Muscle layer of colon (tissue), 2 donors: Measurements from ENCODE around the gene BACH2.

Experiments used
- H3K27ac ChIP-seq: one replicate; pipeline ENCODE4 v1.7.0; 2013; ENCODE audit warnings: low read depth, mild to moderate bottlenecking, low read length, moderate library complexity
- H3K27me3 ChIP-seq, 2 donors: one replicate each; pipeline ENCODE4 v1.7.0; 2013; ENCODE audit warnings: low read length in 2 of 2, mild to moderate bottlenecking in 2 of 2; ENCODE audit not compliant: insufficient read depth in 2 of 2, control insufficient read depth in 1 of 2
- H3K36me3 ChIP-seq: one replicate; pipeline ENCODE4 v1.7.0; 2013; ENCODE audit warnings: mild to moderate bottlenecking, low read length; ENCODE audit not compliant: insufficient read depth
- H3K4me1 ChIP-seq: one replicate; pipeline ENCODE4 v1.7.0; 2013; ENCODE audit warnings: mild to moderate bottlenecking, low read length; ENCODE audit not compliant: insufficient read depth
- H3K4me3 ChIP-seq, 2 donors: one replicate each; pipeline ENCODE4 v1.7.0; 2013; ENCODE audit warnings: low read length in 2 of 2, low read depth in 1 of 2, mild to moderate bottlenecking in 1 of 2, moderate library complexity in 1 of 2
- H3K9ac ChIP-seq: one replicate; pipeline ENCODE4 v1.7.0; 2013; ENCODE audit warnings: low read length
- H3K9me3 ChIP-seq: one replicate; pipeline ENCODE4 v1.7.0; 2013; ENCODE audit warnings: mild to moderate bottlenecking, low read length
- donor health status: abdominal sarcoma.
- donor health status: Adenocarcinoma of cecum.

BACH2 gene

GRCh38 chr6:90156861-90157260 lies 139.8 kb downstream of the BACH2 start:
- Histone ChIP-seq H3K27ac (no peak overlapping the region), H3K9ac (no peak overlapping the region), H3K27me3 (no peaks in the 10 kb centered on the region), H3K4me3 (no peak overlapping the region), H3K36me3 (no peaks in the 10 kb centered on the region), H3K9me3 (no peaks in the 10 kb centered on the region), H3K4me1 (peaks cover 5% of the 10 kb centered on the region)

DNA sequence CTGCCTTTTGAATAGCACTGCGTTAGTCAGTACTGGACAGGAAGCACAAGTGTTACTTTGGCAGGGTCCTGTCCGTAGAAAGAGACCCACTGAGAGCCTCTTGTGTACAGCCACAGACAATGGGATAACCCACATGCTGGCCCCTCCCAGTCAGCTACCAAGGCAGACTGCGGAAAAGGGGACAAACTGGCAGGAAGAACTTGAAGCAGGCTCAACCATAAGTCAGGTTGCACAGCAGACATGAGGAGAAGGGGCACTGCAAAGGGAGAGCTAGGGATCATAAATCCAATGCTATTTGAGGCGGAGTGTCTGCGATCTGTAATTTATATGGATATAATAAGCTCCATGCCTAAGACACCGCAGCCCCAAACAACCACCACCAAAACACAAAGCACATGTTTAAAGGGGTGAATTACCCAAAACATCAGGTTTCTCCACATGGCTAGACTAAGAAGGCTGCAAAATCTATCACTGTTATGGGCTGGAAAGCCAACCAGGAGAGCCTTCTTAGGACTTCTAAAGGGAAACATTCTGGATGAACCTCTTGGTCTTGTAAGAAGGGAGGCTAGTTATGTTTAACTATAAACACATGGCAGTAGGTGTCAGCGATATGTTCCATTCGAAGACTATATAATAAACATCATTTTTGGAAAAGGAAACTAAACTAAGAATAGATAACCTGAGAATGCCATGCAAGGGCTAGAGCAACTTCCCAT lies 141.7 kb downstream of the BACH2 start:
- Histone ChIP-seq H3K27ac (no peak overlapping the region), H3K4me1 (peaks cover 5% of the 10 kb centered on the region), H3K4me3 (no peak overlapping the region), H3K36me3 (no peaks in the 10 kb centered on the region), H3K9me3 (no peaks in the 10 kb centered on the region), H3K27me3 (no peaks in the 10 kb centered on the region), H3K9ac (no peak overlapping the region)

DNA sequence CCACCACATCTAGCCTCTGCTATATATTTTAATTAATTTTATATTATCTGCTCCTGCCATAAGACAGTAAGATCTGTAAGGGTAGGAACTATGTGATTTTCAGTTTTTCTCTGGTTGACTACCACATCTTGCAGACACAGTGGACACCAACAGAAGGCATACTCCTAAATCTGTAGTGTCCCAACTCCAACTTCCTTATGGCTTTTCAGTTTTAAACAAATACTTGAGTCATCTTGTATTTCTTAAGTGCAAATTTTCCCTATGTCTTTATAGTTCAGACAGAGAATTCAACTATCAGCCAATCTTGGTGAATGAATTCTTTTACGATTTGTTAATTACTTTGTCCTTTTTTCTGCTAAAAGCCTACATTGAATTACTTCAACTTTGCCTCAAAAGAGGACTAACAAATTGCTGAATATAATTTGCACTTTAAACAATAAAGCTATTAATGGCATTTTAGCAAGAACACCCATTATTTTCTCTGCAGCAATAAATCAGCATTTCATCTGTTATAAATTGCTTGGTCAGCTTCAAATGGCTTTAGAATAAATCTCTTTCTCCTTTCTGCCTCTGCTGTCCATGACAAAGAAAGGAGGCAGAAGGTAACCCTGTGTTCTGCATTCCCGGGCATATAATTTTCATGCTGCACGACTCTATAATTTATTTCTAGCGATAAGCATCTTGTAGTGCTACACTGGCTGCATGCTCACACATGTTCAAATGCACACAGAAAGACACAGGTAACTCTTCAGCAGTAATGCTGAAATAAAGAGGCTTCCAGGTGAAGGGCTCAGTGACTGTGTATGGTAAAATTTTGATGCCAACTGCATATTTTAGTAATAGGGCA lies 144.8 kb downstream of the BACH2 start:
- no peaks in the 10 kb centered on the region for H3K9me3 ChIP-seq
- H3K27me3 ChIP-seq, result no peaks in the 10 kb centered on the region
- no peak overlapping the region for H3K27ac ChIP-seq
- H3K9ac ChIP-seq, result no peak overlapping the region
- H3K36me3 ChIP-seq, result no peaks in the 10 kb centered on the region
- H3K4me3 ChIP-seq, result no peak overlapping the region
- peaks cover 5% of the 10 kb centered on the region for H3K4me1 ChIP-seq

- H3K4me3 ChIP-seq, result no peak overlapping the region
- no peaks in the 10 kb centered on the region for H3K27me3 ChIP-seq
- no peak overlapping the region for H3K9ac ChIP-seq
- H3K36me3 ChIP-seq, result no peaks in the 10 kb centered on the region
- no peaks in the 10 kb centered on the region for H3K9me3 ChIP-seq
- no peaks in the 10 kb centered on the region for H3K4me1 ChIP-seq
- no peak overlapping the region for H3K27ac ChIP-seq
Observed at GRCh38 chr6:90149280-90149679, 147.4 kb downstream of the BACH2 start.

DNA sequence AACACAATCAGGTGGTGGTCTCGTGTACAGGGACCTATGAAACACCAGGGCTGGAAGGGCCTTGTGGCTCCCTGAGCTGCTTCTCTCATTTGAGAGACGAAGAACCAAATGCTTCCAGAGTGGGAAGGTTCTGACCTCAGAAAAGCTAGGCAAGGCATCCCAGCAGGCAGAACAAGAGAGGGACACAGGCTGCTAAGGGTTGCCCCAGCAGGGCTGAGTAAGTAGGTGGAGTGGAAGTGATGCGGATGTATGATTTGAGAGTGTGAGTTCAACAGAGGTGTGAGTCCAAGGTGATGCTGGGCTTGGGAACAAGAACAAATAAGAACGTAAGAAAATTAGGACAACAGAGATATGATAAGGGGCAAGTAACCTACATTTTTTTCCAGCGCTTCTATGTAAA lies 147.8 kb downstream of the BACH2 start:
- no peaks in the 10 kb centered on the region for H3K9me3 ChIP-seq
- H3K4me1 ChIP-seq, result no peaks in the 10 kb centered on the region
- H3K27ac ChIP-seq, result no peak overlapping the region
- no peaks in the 10 kb centered on the region for H3K36me3 ChIP-seq
- H3K4me3 ChIP-seq, result no peak overlapping the region
- H3K27me3 ChIP-seq, result no peaks in the 10 kb centered on the region
- H3K9ac ChIP-seq, result no peak overlapping the region

GRCh38 chr6:90146921-90147649 lies 149.6 kb downstream of the BACH2 start:
- Histone ChIP-seq H3K4me3 (no peak overlapping the region), H3K9me3 (no peaks in the 10 kb centered on the region), H3K4me1 (no peaks in the 10 kb centered on the region), H3K9ac (no peak overlapping the region), H3K27ac (no peak overlapping the region), H3K36me3 (no peaks in the 10 kb centered on the region), H3K27me3 (no peaks in the 10 kb centered on the region)

- Histone ChIP-seq H3K27me3 (no peaks in the 10 kb centered on the region), H3K27ac (no peak overlapping the region), H3K4me1 (no peaks in the 10 kb centered on the region), H3K4me3 (no peak overlapping the region), H3K36me3 (no peaks in the 10 kb centered on the region), H3K9me3 (no peaks in the 10 kb centered on the region), H3K9ac (no peak overlapping the region)
Observed at GRCh38 chr6:90146024-90146423, 150.6 kb downstream of the BACH2 start.

DNA sequence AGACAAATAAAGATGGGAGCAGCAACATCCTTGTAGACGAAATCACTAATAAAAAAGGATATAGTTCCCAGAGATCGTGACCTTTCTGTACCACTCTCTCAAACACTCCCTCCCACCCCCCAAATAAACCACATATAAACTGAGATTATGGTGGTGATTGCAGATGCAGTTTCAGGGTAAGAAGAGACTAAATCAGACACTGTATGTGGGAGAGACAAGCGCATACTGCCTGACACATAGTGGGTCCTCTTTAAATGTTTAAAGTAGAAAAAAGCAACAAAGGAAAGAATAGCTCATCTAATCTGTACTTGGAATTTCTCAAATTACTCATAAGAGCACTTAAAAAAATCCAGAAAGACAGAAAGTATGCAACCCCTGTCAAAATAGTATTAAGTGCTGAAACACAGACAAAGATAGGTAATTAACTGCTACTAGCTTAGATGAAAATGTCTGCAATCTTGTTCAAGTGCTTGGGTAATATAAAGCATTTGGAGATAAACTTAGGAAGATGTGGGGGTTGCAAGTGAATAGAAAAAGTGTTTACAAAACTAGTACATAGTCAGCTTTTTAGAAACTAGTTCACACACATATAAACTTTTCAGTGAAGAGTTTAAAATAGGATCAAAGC lies 151.6 kb downstream of the BACH2 start:
- Histone ChIP-seq H3K4me1 (no peaks in the 10 kb centered on the region), H3K9ac (no peak overlapping the region), H3K9me3 (no peaks in the 10 kb centered on the region), H3K27me3 (no peaks in the 10 kb centered on the region), H3K36me3 (no peaks in the 10 kb centered on the region), H3K27ac (no peak overlapping the region), H3K4me3 (no peak overlapping the region)

- no peaks in the 10 kb centered on the region for H3K9me3 ChIP-seq
- H3K27ac ChIP-seq, result no peak overlapping the region
- no peak overlapping the region for H3K9ac ChIP-seq
- no peaks in the 10 kb centered on the region for H3K27me3 ChIP-seq
- no peaks in the 10 kb centered on the region for H3K4me1 ChIP-seq
- no peak overlapping the region for H3K4me3 ChIP-seq
- no peaks in the 10 kb centered on the region for H3K36me3 ChIP-seq
Observed at GRCh38 chr6:90144396-90144795, 152.2 kb downstream of the BACH2 start.

DNA sequence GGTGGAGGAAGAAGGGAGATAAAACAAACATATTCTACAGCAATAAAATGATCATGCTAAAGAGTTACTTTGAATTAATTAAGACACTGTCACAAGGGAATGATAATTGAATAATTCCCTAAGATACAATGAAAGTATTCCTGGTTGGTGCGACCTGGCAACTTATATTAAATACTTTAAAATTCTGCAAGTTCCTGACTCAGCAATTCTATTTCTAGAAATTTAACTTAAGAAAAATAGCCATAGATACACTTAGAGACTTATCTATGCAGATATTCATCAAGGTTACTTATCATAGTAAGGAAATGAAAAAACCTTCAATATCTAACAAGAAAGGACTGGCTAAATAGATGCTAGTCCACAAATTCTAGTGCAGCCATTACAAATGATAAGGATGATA lies 156.0 kb downstream of the BACH2 start:
- no peak overlapping the region for H3K9ac ChIP-seq

DNA sequence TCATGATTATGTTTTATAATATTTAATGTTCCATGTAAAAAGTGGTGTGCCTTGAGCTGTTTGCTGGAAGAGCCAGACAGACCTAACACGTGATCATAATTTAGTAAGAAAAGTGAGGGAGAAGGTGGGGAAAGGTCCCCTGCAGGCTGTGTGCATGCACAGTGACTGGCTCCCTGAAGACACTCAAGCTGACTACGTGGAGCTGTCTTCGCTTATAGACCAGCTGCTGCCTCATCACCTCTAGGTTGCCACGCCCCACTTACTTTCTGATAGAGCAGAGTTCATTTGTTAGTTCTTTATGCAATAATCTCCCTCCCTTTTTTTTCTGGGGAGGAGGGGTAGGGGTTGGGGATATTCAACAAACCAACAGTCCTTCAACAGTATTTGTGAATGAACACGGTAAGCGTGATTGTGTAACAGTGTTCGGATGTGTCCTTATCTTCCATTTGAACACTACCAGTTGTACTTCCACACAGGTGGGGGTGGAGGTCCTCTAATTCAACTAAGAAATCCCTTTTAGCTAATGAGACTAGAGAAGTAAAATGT lies 157.3 kb downstream of the BACH2 start:
- H3K9me3 ChIP-seq, result no peaks in the 10 kb centered on the region
- peaks cover 4% of the 10 kb centered on the region for H3K4me1 ChIP-seq
- H3K27ac ChIP-seq, result no peak overlapping the region

More for the DNA sequence above, 156.0 kb downstream of the BACH2 start:
- Histone ChIP-seq H3K9me3 (no peaks in the 10 kb centered on the region), H3K4me3 (no peak overlapping the region), H3K4me1 (peaks cover 4% of the 10 kb centered on the region), H3K36me3 (no peaks in the 10 kb centered on the region), H3K27me3 (no peaks in the 10 kb centered on the region), H3K27ac (no peak overlapping the region)

More for the DNA sequence above, 157.3 kb downstream of the BACH2 start:
- Histone ChIP-seq H3K4me3 (no peak overlapping the region), H3K27me3 (no peaks in the 10 kb centered on the region), H3K36me3 (no peaks in the 10 kb centered on the region), H3K9ac (no peak overlapping the region)
